GM10266 (cell line): ENCODE measurements around the gene LAMP2.
A peak's percentile ranks its signal among the peaks of the same experiment; 100 is the strongest.

ENCODE experiments used
- DNase-seq: peaks from one replicate; pipeline ENCODE4 v3.0.0; 2012; ENCODE audit errors: extremely low spot score
- CTCF ChIP-seq: IDR thresholded peaks from 2 replicates; pipeline ENCODE4 v1.5.1; 2012; ENCODE audit warnings: mild to moderate bottlenecking, low read depth; ENCODE audit not compliant: control insufficient read depth, insufficient read depth; ENCODE audit errors: missing control alignments

Gene LAMP2

GRCh38 chrX:120456973-120457372 lies 12.1 kb downstream of the LAMP2 start:
- no peak for TF ChIP-seq CTCF
- no peak for DNase-seq

GRCh38 chrX:120453985-120454384 lies 15.1 kb downstream of the LAMP2 start:
- DNase-seq: no peak
- TF ChIP-seq CTCF: no peak

GRCh38 chrX:120452131-120452530 lies 17.0 kb downstream of the LAMP2 start:
- TF ChIP-seq CTCF: peak; percentile 12
- DNase-seq: no peak

GRCh38 chrX:120450163-120450562 lies 18.9 kb downstream of the LAMP2 start:
- peak; percentile 25 for TF ChIP-seq CTCF
- no peak for DNase-seq

GRCh38 chrX:120446498-120446897 lies 22.6 kb downstream of the LAMP2 start:
- TF ChIP-seq CTCF: no peak
- no peak for DNase-seq

GRCh38 chrX:120439921-120440320 lies 29.2 kb downstream of the LAMP2 start:
- DNase-seq: no peak
- no peak for TF ChIP-seq CTCF

GRCh38 chrX:120429776-120430540 lies 39.1 kb downstream of the LAMP2 start:
- no peak for DNase-seq
- TF ChIP-seq CTCF: no peak
